HEK293 (cell line): ENCODE results near the gene SPATA1.

Experiments used
- CTCF ChIA-PET: fragments of 350-600 bp; formaldehyde crosslinking; extraction: SDS; loops from one replicate; lab custom pipeline; 2021; ENCODE audit warnings: antibody characterized with exemption; lab: Yijun Ruan, JAX
- POLR2A ChIA-PET: fragments of 300-600 bp; formaldehyde crosslinking; extraction: SDS; loops from one replicate; lab custom pipeline; 2020; ENCODE audit warnings: antibody characterized with exemption, inconsistent platforms; lab: Yijun Ruan, JAX
- H3K27ac ChIP-seq: fragments of 200-500 bp; sonication (Bioruptor generic); 2 replicates; pipeline ENCODE4 v1.5.1; 2014; ENCODE audit warnings: low read depth, low read length, control low read depth, inconsistent platforms; ENCODE audit errors: extremely low read depth
- H3K36me3 ChIP-seq, 2 experiments: fragments of 200-500 bp in 1 of 2; sonication (Bioruptor generic) in 1 of 2; 1 replicate in 1 of 2; 2 replicates in 1 of 2; pipeline ENCODE4 v1.5.1; 2014 to 2017; ENCODE audit warnings: inconsistent platforms in 2 of 2, low read length in 2 of 2; ENCODE audit not compliant: control insufficient read depth in 2 of 2, insufficient read depth in 1 of 2
- H3K4me1 ChIP-seq: fragments of 200-500 bp; sonication (Bioruptor generic); 2 replicates; pipeline ENCODE4 v1.5.1; 2014; ENCODE audit warnings: mild to moderate bottlenecking, low read length, inconsistent platforms; ENCODE audit not compliant: control insufficient read depth, insufficient read depth
- H3K4me3 ChIP-seq: 2 replicates; pipeline ENCODE4 v1.5.1; 2011; ENCODE audit warnings: low read depth, mild to moderate bottlenecking, control low read depth, low read length, moderate library complexity
- H3K9me3 ChIP-seq: fragments of 200-500 bp; sonication (Bioruptor generic); 2 replicates; pipeline ENCODE4 v1.5.1; 2014; ENCODE audit warnings: low read depth, low read length, inconsistent platforms; ENCODE audit not compliant: control insufficient read depth, insufficient read depth
- EGR2 ChIP-seq: fragments of 450-650 bp; formaldehyde crosslinking; IDR thresholded peaks from 2 replicates; pipeline ENCODE4 v1.5.1; 2016; ENCODE audit warnings: low read depth, missing biosample characterization, missing genetic modification characterization
- GLI4 ChIP-seq: fragments of 450-650 bp; formaldehyde crosslinking; IDR thresholded peaks from 2 replicates; pipeline ENCODE4 v1.5.1; 2016; ENCODE audit warnings: missing biosample characterization, missing genetic modification characterization
- HOXC10 ChIP-seq: sonication (generic); formaldehyde crosslinking; IDR thresholded peaks from 2 replicates; pipeline ENCODE4 v1.8.1; 2023; ENCODE audit warnings: mild to moderate bottlenecking, missing genetic modification reagents
- KLF7 ChIP-seq: fragments of 450-650 bp; formaldehyde crosslinking; IDR thresholded peaks from 2 replicates; pipeline ENCODE4 v1.5.1; 2016; ENCODE audit warnings: missing biosample characterization, missing genetic modification characterization, borderline replicate concordance
- MEIS1 ChIP-seq: sonication (generic); formaldehyde crosslinking; IDR thresholded peaks from 2 replicates; pipeline ENCODE4 v1.8.1; 2022; ENCODE audit warnings: missing genetic modification reagents, mild to moderate bottlenecking, borderline replicate concordance
- OVOL3 ChIP-seq: fragments of 450-650 bp; formaldehyde crosslinking; IDR thresholded peaks from 2 replicates; pipeline ENCODE4 v1.5.1; 2016; ENCODE audit warnings: missing biosample characterization, missing genetic modification characterization
- PRDM6 ChIP-seq: fragments of 450-650 bp; formaldehyde crosslinking; IDR thresholded peaks from 2 replicates; pipeline ENCODE4 v1.5.1; 2017; ENCODE audit warnings: missing biosample characterization, missing genetic modification characterization
- SP2 ChIP-seq: fragments of 450-650 bp; formaldehyde crosslinking; IDR thresholded peaks from 2 replicates; pipeline ENCODE4 v1.5.1; 2016; ENCODE audit warnings: missing biosample characterization, missing genetic modification characterization
- ZBTB10 ChIP-seq: fragments of 450-650 bp; formaldehyde crosslinking; IDR thresholded peaks from 2 replicates; pipeline ENCODE4 v1.5.1; 2016; ENCODE audit warnings: missing biosample characterization, missing genetic modification characterization
- ZBTB21 ChIP-seq: fragments of 450-650 bp; formaldehyde crosslinking; IDR thresholded peaks from 2 replicates; pipeline ENCODE4 v1.5.1; 2017; ENCODE audit warnings: missing biosample characterization, missing genetic modification characterization
- ZNF114 ChIP-seq: fragments of 450-650 bp; formaldehyde crosslinking; IDR thresholded peaks from 2 replicates; pipeline ENCODE4 v1.5.0; 2017; ENCODE audit warnings: missing biosample characterization, missing genetic modification characterization
- ZNF121 ChIP-seq: fragments of 450-650 bp; formaldehyde crosslinking; IDR thresholded peaks from 2 replicates; pipeline ENCODE4 v1.5.1; 2016; ENCODE audit warnings: missing biosample characterization, missing genetic modification characterization
- ZNF16 ChIP-seq: fragments of 450-650 bp; formaldehyde crosslinking; IDR thresholded peaks from 2 replicates; pipeline ENCODE4 v1.5.1; 2016; ENCODE audit warnings: low read depth, missing biosample characterization, missing genetic modification characterization
- ZNF174 ChIP-seq: fragments of 450-650 bp; formaldehyde crosslinking; IDR thresholded peaks from 2 replicates; pipeline ENCODE4 v1.5.0; 2017; ENCODE audit warnings: missing biosample characterization, mild to moderate bottlenecking, missing genetic modification characterization
- ZNF19 ChIP-seq: fragments of 450-650 bp; formaldehyde crosslinking; IDR thresholded peaks from 2 replicates; pipeline ENCODE4; 2016; ENCODE audit warnings: missing biosample characterization, missing genetic modification characterization, low read depth
- ZNF23 ChIP-seq: fragments of 450-650 bp; formaldehyde crosslinking; IDR thresholded peaks from 2 replicates; pipeline ENCODE4 v1.5.1; 2016; ENCODE audit warnings: missing biosample characterization, missing genetic modification characterization, borderline replicate concordance
- ZNF239 ChIP-seq: fragments of 450-650 bp; formaldehyde crosslinking; IDR thresholded peaks from 2 replicates; pipeline ENCODE4 v1.5.1; 2016; ENCODE audit warnings: missing biosample characterization, missing genetic modification characterization
- ZNF324 ChIP-seq: fragments of 450-650 bp; formaldehyde crosslinking; IDR thresholded peaks from 2 replicates; pipeline ENCODE4 v1.5.1; 2016; ENCODE audit warnings: missing biosample characterization, missing genetic modification characterization
- ZNF354C ChIP-seq: fragments of 450-650 bp; formaldehyde crosslinking; IDR thresholded peaks from 2 replicates; pipeline ENCODE4 v1.5.1; 2016; ENCODE audit warnings: missing biosample characterization, missing genetic modification characterization, low read depth, borderline replicate concordance
- ZNF473 ChIP-seq: fragments of 450-650 bp; formaldehyde crosslinking; IDR thresholded peaks from 2 replicates; pipeline ENCODE4 v1.5.1; 2017; ENCODE audit warnings: missing biosample characterization, missing genetic modification characterization
- ZNF544 ChIP-seq: fragments of 450-650 bp; formaldehyde crosslinking; IDR thresholded peaks from 2 replicates; pipeline ENCODE4 v1.5.0; 2017; ENCODE audit warnings: missing biosample characterization, missing genetic modification characterization
- ZNF558 ChIP-seq: fragments of 450-650 bp; formaldehyde crosslinking; IDR thresholded peaks from 2 replicates; pipeline ENCODE4 v1.5.1; 2016; ENCODE audit warnings: missing biosample characterization, missing genetic modification characterization
- ZNF600 ChIP-seq: fragments of 450-650 bp; formaldehyde crosslinking; IDR thresholded peaks from 2 replicates; pipeline ENCODE4 v1.5.1; 2016; ENCODE audit warnings: missing biosample characterization, missing genetic modification characterization
- ZNF610 ChIP-seq: fragments of 450-650 bp; formaldehyde crosslinking; IDR thresholded peaks from 2 replicates; pipeline ENCODE4 v1.5.1; 2016; ENCODE audit warnings: missing biosample characterization, missing genetic modification characterization, borderline replicate concordance
- ZNF660 ChIP-seq: fragments of 450-650 bp; IDR thresholded peaks from 2 replicates; pipeline ENCODE4 v1.5.1; 2018; ENCODE audit warnings: missing biosample characterization, mild to moderate bottlenecking, missing genetic modification characterization
- ZNF677 ChIP-seq: fragments of 450-650 bp; IDR thresholded peaks from 2 replicates; pipeline ENCODE4 v1.5.0; 2018; ENCODE audit warnings: missing biosample characterization, mild to moderate bottlenecking, missing genetic modification characterization, moderate library complexity
- ZNF830 ChIP-seq: fragments of 450-650 bp; IDR thresholded peaks from 2 replicates; pipeline ENCODE4 v1.5.0; 2018; ENCODE audit warnings: missing biosample characterization, missing genetic modification characterization, low read depth, mild to moderate bottlenecking, moderate library complexity
- ZSCAN23 ChIP-seq: fragments of 450-650 bp; formaldehyde crosslinking; IDR thresholded peaks from 2 replicates; pipeline ENCODE4 v1.5.1; 2016; ENCODE audit warnings: missing biosample characterization, missing genetic modification characterization
- TF ChIP-seq, protein P1 (sequence below): fragments of 450-650 bp; formaldehyde crosslinking; IDR thresholded peaks from 2 replicates; pipeline ENCODE4 v1.5.1; 2016; ENCODE audit warnings: missing biosample characterization, missing genetic modification characterization
- TF ChIP-seq, protein P2 (sequence below): fragments of 450-650 bp; formaldehyde crosslinking; IDR thresholded peaks from 2 replicates; pipeline ENCODE4 v1.5.1; 2016; ENCODE audit warnings: missing biosample characterization, missing genetic modification characterization
- TF ChIP-seq, protein P3 (sequence below): fragments of 450-650 bp; formaldehyde crosslinking; optimal IDR thresholded peaks from 2 replicates; pipeline ENCODE3; 2016; ENCODE audit warnings: missing biosample characterization, mild to moderate bottlenecking, missing genetic modification characterization

SPATA1 gene

DNA sequence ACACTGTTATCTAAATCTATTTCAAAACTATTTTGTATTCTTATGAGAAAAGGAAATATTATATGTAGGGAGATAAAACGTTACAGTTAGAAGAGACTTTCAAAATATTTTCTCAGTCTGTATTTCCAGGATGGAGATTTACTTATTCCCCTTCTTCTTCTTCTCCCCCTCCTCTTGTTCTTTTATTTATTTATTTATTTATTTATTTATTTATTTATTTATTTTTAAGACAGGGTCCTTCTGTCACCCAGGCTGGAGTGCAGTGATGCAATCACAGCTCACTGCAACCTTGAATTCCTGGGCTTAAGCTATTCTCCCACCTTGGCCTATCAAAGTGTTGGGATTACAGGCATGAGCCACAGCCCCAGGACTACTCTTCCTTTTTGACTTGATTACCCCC, 30.0 kb upstream of the SPATA1 start:
- no peaks in the 10 kb centered on the region for H3K9me3 ChIP-seq
- no peak overlapping the region for H3K27ac ChIP-seq
- CTCF ChIA-PET, result no interaction called here
- H3K4me3 ChIP-seq, result no peak overlapping the region
- POLR2A ChIA-PET, result no interaction called here
- H3K36me3 ChIP-seq, result peaks cover under 1 to 2% of the 10 kb centered on the region in 2 experiments; a peak in 1 of 3 replicates
- no peaks in the 10 kb centered on the region for H3K4me1 ChIP-seq
- TF ChIP-seq GLI4 (tag by site-specific recombination) (no peak), ZNF473 (no peak), ZNF23 (tag by site-specific recombination) (no peak), ZSCAN23 (no peak), ZBTB10 (tag by site-specific recombination) (no peak), ZNF600 (no peak), ZNF610 (tag by site-specific recombination) (no peak), SP2 (tag by site-specific recombination) (no peak), ZNF19 (tag by site-specific recombination) (peak; percentile 76; the same call in 1 of the 2 replicates), ZNF324 (no peak), MEIS1 (no peak), ZNF239 (tag by site-specific recombination) (no peak), ZNF677 (tag by site-specific recombination) (no peak), EGR2 (tag by site-specific recombination) (no peak), ZBTB21 (tag by site-specific recombination) (0 out of 2 replicates have a peak, but pooled peaks have one; percentile 52), OVOL3 (tag by site-specific recombination) (no peak), ZNF544 (no peak), PRDM6 (tag by site-specific recombination) (no peak), ZNF660 (tag by site-specific recombination) (no peak), ZNF830 (tag by site-specific recombination) (no peak), ZNF16 (tag by site-specific recombination) (no peak), KLF7 (tag by site-specific recombination) (no peak), ZNF354C (peak; percentile 65; the same call in 1 of the 2 replicates), ZNF121 (tag by site-specific recombination) (no peak), ZNF174 (tag by site-specific recombination) (no peak), HOXC10 (CRISPR knock-in tag) (no peak), ZNF114 (tag by site-specific recombination) (no peak), ZNF558 (tag by site-specific recombination) (peak; percentile 69; the same call in 1 of the 2 replicates)
- TF ChIP-seq, protein P1, sequence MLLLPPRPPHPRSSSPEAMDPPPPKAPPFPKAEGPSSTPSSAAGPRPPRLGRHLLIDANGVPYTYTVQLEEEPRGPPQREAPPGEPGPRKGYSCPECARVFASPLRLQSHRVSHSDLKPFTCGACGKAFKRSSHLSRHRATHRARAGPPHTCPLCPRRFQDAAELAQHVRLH (tag by site-specific recombination), result peak; percentile 43; the same call in 1 of the 2 replicates
- TF ChIP-seq, protein P2, sequence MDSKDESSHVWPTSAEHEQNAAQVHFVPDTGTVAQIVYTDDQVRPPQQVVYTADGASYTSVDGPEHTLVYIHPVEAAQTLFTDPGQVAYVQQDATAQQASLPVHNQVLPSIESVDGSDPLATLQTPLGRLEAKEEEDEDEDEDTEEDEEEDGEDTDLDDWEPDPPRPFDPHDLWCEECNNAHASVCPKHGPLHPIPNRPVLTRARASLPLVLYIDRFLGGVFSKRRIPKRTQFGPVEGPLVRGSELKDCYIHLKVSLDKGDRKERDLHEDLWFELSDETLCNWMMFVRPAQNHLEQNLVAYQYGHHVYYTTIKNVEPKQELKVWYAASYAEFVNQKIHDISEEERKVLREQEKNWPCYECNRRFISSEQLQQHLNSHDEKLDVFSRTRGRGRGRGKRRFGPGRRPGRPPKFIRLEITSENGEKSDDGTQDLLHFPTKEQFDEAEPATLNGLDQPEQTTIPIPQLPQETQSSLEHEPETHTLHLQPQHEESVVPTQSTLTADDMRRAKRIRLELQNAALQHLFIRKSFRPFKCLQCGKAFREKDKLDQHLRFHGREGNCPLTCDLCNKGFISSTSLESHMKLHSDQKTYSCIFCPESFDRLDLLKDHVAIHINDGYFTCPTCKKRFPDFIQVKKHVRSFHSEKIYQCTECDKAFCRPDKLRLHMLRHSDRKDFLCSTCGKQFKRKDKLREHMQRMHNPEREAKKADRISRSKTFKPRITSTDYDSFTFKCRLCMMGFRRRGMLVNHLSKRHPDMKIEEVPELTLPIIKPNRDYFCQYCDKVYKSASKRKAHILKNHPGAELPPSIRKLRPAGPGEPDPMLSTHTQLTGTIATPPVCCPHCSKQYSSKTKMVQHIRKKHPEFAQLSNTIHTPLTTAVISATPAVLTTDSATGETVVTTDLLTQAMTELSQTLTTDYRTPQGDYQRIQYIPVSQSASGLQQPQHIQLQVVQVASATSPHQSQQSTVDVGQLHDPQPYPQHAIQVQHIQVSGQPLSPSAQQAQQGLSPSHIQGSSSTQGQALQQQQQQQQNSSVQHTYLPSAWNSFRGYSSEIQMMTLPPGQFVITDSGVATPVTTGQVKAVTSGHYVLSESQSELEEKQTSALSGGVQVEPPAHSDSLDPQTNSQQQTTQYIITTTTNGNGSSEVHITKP (tag by site-specific recombination), result no peak
- TF ChIP-seq, protein P3, sequence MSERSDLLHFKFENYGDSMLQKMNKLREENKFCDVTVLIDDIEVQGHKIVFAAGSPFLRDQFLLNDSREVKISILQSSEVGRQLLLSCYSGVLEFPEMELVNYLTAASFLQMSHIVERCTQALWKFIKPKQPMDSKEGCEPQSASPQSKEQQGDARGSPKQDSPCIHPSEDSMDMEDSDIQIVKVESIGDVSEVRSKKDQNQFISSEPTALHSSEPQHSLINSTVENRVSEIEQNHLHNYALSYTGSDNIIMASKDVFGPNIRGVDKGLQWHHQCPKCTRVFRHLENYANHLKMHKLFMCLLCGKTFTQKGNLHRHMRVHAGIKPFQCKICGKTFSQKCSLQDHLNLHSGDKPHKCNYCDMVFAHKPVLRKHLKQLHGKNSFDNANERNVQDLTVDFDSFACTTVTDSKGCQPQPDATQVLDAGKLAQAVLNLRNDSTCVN (tag by site-specific recombination), result no peak
